ENCODE data around the gene LONP2.

Gene LONP2

GRCh38 chr16:48206594-48207242, 37.4 kb upstream of the LONP2 start:
- Histone ChIP-seq H3K36me3 (replicated peaks; ENCODE audit: insufficient read depth, low read length) (no peaks in the 10 kb centered on the region), H2AFZ (ENCODE audit: low read length) (no peak overlapping the region), H3K27ac (ENCODE audit: low read length) (no peak overlapping the region), H3K9me3 (replicated peaks; ENCODE audit: insufficient read depth, low read length) (no peaks in the 10 kb centered on the region), H3K9me2 (replicated peaks; ENCODE audit: insufficient read depth, low read length) (no peaks in the 10 kb centered on the region), H3K4me3 (ENCODE audit: low read length) (no peak overlapping the region), H3K79me2 (ENCODE audit: low read length) (no peaks in the 10 kb centered on the region), H3K9ac (ENCODE audit: low read length) (no peak overlapping the region), H4K20me1 (ENCODE audit: insufficient read depth, low read length) (no peaks in the 10 kb centered on the region), H3K4me1 (ENCODE audit: low read length) (no peaks in the 10 kb centered on the region), H3K4me2 (ENCODE audit: low read depth, low read length) (no peak overlapping the region), H3F3A (ENCODE audit: insufficient read depth, low read length) (no peaks in the 10 kb centered on the region), H3K27me3 (replicated peaks; ENCODE audit: insufficient read depth, low read length) (no peaks in the 10 kb centered on the region)
- no peak for TF ChIP-seq CTCF (IDR thresholded peaks at IDR 0.05; ENCODE audit: low read length)
- no peak for TF ChIP-seq EZH2 (optimal IDR thresholded peaks at IDR 0.05; ENCODE audit: low read depth, low read length)
- no peak for TF ChIP-seq EZH2phosphoT487 (IDR thresholded peaks at IDR 0.05; ENCODE audit: low read length)
- no peak for DNase-seq

DNA sequence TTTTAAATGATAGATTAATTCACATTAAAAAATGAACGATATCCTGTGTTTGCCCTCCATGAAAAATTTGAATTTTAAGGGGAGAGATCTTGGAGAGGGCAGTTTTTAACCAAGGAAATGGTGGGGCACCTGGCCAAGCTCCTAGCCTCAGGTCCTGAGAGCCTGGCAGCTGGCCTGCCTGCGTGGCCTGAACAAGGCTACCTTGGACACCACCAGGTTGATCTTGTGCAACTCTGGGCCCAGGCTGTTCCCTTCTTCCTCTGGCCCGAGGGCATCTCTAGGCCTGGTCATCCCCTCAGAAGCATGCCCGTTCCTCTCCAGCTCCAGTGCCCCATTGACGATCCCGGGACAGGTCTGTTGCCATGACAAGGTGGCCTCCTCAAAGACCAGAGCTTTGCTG, 33.4 kb upstream of the LONP2 start:
- Histone ChIP-seq H3K9ac (ENCODE audit: low read length) (no peak overlapping the region), H3K4me1 (ENCODE audit: low read length) (no peaks in the 10 kb centered on the region), H2AFZ (ENCODE audit: low read length) (no peak overlapping the region), H3F3A (ENCODE audit: insufficient read depth, low read length) (no peaks in the 10 kb centered on the region), H3K79me2 (ENCODE audit: low read length) (no peaks in the 10 kb centered on the region), H3K4me2 (ENCODE audit: low read depth, low read length) (no peak overlapping the region), H3K4me3 (ENCODE audit: low read length) (no peak overlapping the region), H3K27me3 (replicated peaks; ENCODE audit: insufficient read depth, low read length) (no peaks in the 10 kb centered on the region), H3K9me3 (replicated peaks; ENCODE audit: insufficient read depth, low read length) (no peaks in the 10 kb centered on the region), H3K9me2 (replicated peaks; ENCODE audit: insufficient read depth, low read length) (no peaks in the 10 kb centered on the region), H3K27ac (ENCODE audit: low read length) (no peak overlapping the region), H4K20me1 (ENCODE audit: insufficient read depth, low read length) (no peaks in the 10 kb centered on the region), H3K36me3 (replicated peaks; ENCODE audit: insufficient read depth, low read length) (no peaks in the 10 kb centered on the region)
- DNase-seq: no peak
- TF ChIP-seq EZH2 (optimal IDR thresholded peaks at IDR 0.05; ENCODE audit: low read depth, low read length): no peak

- Histone ChIP-seq H3K4me1 (ENCODE audit: low read length) (no peaks in the 10 kb centered on the region), H3K9ac (ENCODE audit: low read length) (no peak overlapping the region), H3K27ac (ENCODE audit: low read length) (no peak overlapping the region), H3K79me2 (ENCODE audit: low read length) (no peaks in the 10 kb centered on the region), H3K36me3 (replicated peaks; ENCODE audit: insufficient read depth, low read length) (no peaks in the 10 kb centered on the region), H3K27me3 (replicated peaks; ENCODE audit: insufficient read depth, low read length) (no peaks in the 10 kb centered on the region), H3F3A (ENCODE audit: insufficient read depth, low read length) (no peaks in the 10 kb centered on the region), H4K20me1 (ENCODE audit: insufficient read depth, low read length) (no peaks in the 10 kb centered on the region), H3K4me2 (ENCODE audit: low read depth, low read length) (no peak overlapping the region), H3K9me3 (replicated peaks; ENCODE audit: insufficient read depth, low read length) (no peaks in the 10 kb centered on the region), H2AFZ (ENCODE audit: low read length) (no peak overlapping the region), H3K4me3 (ENCODE audit: low read length) (no peak overlapping the region), H3K9me2 (replicated peaks; ENCODE audit: insufficient read depth, low read length) (no peaks in the 10 kb centered on the region)
- TF ChIP-seq EZH2 (optimal IDR thresholded peaks at IDR 0.05; ENCODE audit: low read depth, low read length): no peak
- no peak for TF ChIP-seq CTCF (IDR thresholded peaks at IDR 0.05; ENCODE audit: low read length)
- TF ChIP-seq EZH2phosphoT487 (IDR thresholded peaks at IDR 0.05; ENCODE audit: low read length): no peak
- no peak for DNase-seq
These were observed 32.1 kb upstream of the LONP2 start for GRCh38 chr16:48212033-48212432.

GRCh38 chr16:48215738-48216137, 28.4 kb upstream of the LONP2 start:
- Histone ChIP-seq H3K9me3 (replicated peaks; ENCODE audit: insufficient read depth, low read length) (no peaks in the 10 kb centered on the region), H3K27ac (ENCODE audit: low read length) (no peak overlapping the region), H3K9ac (ENCODE audit: low read length) (no peak overlapping the region), H3K79me2 (ENCODE audit: low read length) (no peaks in the 10 kb centered on the region), H2AFZ (ENCODE audit: low read length) (no peak overlapping the region), H3F3A (ENCODE audit: insufficient read depth, low read length) (no peaks in the 10 kb centered on the region), H3K4me3 (ENCODE audit: low read length) (no peak overlapping the region), H3K27me3 (replicated peaks; ENCODE audit: insufficient read depth, low read length) (no peaks in the 10 kb centered on the region), H3K36me3 (replicated peaks; ENCODE audit: insufficient read depth, low read length) (no peaks in the 10 kb centered on the region), H3K9me2 (replicated peaks; ENCODE audit: insufficient read depth, low read length) (no peaks in the 10 kb centered on the region), H3K4me2 (ENCODE audit: low read depth, low read length) (no peak overlapping the region), H3K4me1 (ENCODE audit: low read length) (no peaks in the 10 kb centered on the region), H4K20me1 (ENCODE audit: insufficient read depth, low read length) (no peaks in the 10 kb centered on the region)
- TF ChIP-seq EZH2 (optimal IDR thresholded peaks at IDR 0.05; ENCODE audit: low read depth, low read length) (no peak), EZH2phosphoT487 (IDR thresholded peaks at IDR 0.05; ENCODE audit: low read length) (no peak), CTCF (IDR thresholded peaks at IDR 0.05; ENCODE audit: low read length) (no peak)
- DNase-seq: no peak
